HEK293 (cell line): ENCODE data around the gene IFI6.

ENCODE experiments used
- CTCF ChIP-seq: fragments of 450-650 bp; formaldehyde crosslinking; IDR thresholded peaks from 2 replicates; pipeline ENCODE4 v1.5.1; 2016; ENCODE audit warnings: missing biosample characterization, missing genetic modification characterization
- GLIS2 ChIP-seq: fragments of 450-650 bp; formaldehyde crosslinking; IDR thresholded peaks from 2 replicates; pipeline ENCODE4 v1.5.1; 2016; ENCODE audit warnings: missing biosample characterization, missing genetic modification characterization
- HOXC10 ChIP-seq: sonication (generic); formaldehyde crosslinking; IDR thresholded peaks from 2 replicates; pipeline ENCODE4 v1.8.1; 2023; ENCODE audit warnings: mild to moderate bottlenecking, missing genetic modification reagents
- KLF1 ChIP-seq: fragments of 450-650 bp; formaldehyde crosslinking; IDR thresholded peaks from 2 replicates; pipeline ENCODE4 v1.5.1; 2016; ENCODE audit warnings: missing biosample characterization, missing genetic modification characterization
- OVOL3 ChIP-seq: fragments of 450-650 bp; formaldehyde crosslinking; IDR thresholded peaks from 2 replicates; pipeline ENCODE4 v1.5.1; 2016; ENCODE audit warnings: missing biosample characterization, missing genetic modification characterization
- SCRT1 ChIP-seq: fragments of 450-650 bp; formaldehyde crosslinking; IDR thresholded peaks from 2 replicates; pipeline ENCODE4 v1.5.1; 2016; ENCODE audit warnings: missing biosample characterization, missing genetic modification characterization, borderline replicate concordance
- SP3 ChIP-seq: fragments of 450-650 bp; formaldehyde crosslinking; IDR thresholded peaks from 2 replicates; pipeline ENCODE4 v1.5.1; 2016; ENCODE audit warnings: missing biosample characterization, missing genetic modification characterization
- TRIM28 ChIP-seq: IDR thresholded peaks from 2 replicates; pipeline ENCODE4 v1.6.1; 2011; ENCODE audit warnings: low read length, control low read depth, borderline replicate concordance
- ZBTB8A ChIP-seq: fragments of 450-650 bp; formaldehyde crosslinking; IDR thresholded peaks from 2 replicates; pipeline ENCODE4 v1.5.1; 2016; ENCODE audit warnings: missing biosample characterization, missing genetic modification characterization
- ZEB2 ChIP-seq: fragments of 450-650 bp; formaldehyde crosslinking; IDR thresholded peaks from 2 replicates; pipeline ENCODE4 v1.5.1; 2016; ENCODE audit warnings: missing biosample characterization, missing genetic modification characterization
- ZFP37 ChIP-seq: fragments of 450-650 bp; formaldehyde crosslinking; IDR thresholded peaks from 2 replicates; pipeline ENCODE4 v1.5.1; 2016; ENCODE audit warnings: missing biosample characterization, missing genetic modification characterization
- ZFP69B ChIP-seq: fragments of 450-650 bp; formaldehyde crosslinking; IDR thresholded peaks from 2 replicates; pipeline ENCODE4 v1.5.1; 2016; ENCODE audit warnings: missing biosample characterization, missing genetic modification characterization
- ZNF10 ChIP-seq: fragments of 450-650 bp; formaldehyde crosslinking; IDR thresholded peaks from 2 replicates; pipeline ENCODE4 v1.5.1; 2017; ENCODE audit warnings: missing biosample characterization, missing genetic modification characterization
- ZNF112 ChIP-seq: fragments of 450-650 bp; formaldehyde crosslinking; IDR thresholded peaks from 2 replicates; pipeline ENCODE4 v1.5.0; 2017; ENCODE audit warnings: missing biosample characterization, missing genetic modification characterization
- ZNF146 ChIP-seq: fragments of 450-650 bp; formaldehyde crosslinking; IDR thresholded peaks from 2 replicates; pipeline ENCODE4 v1.5.1; 2016; ENCODE audit warnings: missing biosample characterization, missing genetic modification characterization
- ZNF155 ChIP-seq: fragments of 450-650 bp; formaldehyde crosslinking; IDR thresholded peaks from 2 replicates; pipeline ENCODE4 v1.5.1; 2016; ENCODE audit warnings: missing biosample characterization, missing genetic modification characterization
- ZNF16 ChIP-seq: fragments of 450-650 bp; formaldehyde crosslinking; IDR thresholded peaks from 2 replicates; pipeline ENCODE4 v1.5.1; 2016; ENCODE audit warnings: low read depth, missing biosample characterization, missing genetic modification characterization
- ZNF169 ChIP-seq: fragments of 450-650 bp; formaldehyde crosslinking; IDR thresholded peaks from 2 replicates; pipeline ENCODE4 v1.5.1; 2016; ENCODE audit warnings: missing biosample characterization, missing genetic modification characterization
- ZNF324 ChIP-seq: fragments of 450-650 bp; formaldehyde crosslinking; IDR thresholded peaks from 2 replicates; pipeline ENCODE4 v1.5.1; 2016; ENCODE audit warnings: missing biosample characterization, missing genetic modification characterization
- ZNF341 ChIP-seq: fragments of 450-650 bp; formaldehyde crosslinking; IDR thresholded peaks from 2 replicates; pipeline ENCODE4; 2016; ENCODE audit warnings: low read depth, missing biosample characterization, missing genetic modification characterization
- ZNF37A ChIP-seq: fragments of 450-650 bp; IDR thresholded peaks from 2 replicates; pipeline ENCODE4 v1.5.1; 2018; ENCODE audit warnings: missing biosample characterization, missing genetic modification characterization
- ZNF394 ChIP-seq: fragments of 450-650 bp; formaldehyde crosslinking; IDR thresholded peaks from 2 replicates; pipeline ENCODE4 v1.5.1; 2016; ENCODE audit warnings: missing biosample characterization, missing genetic modification characterization, mild to moderate bottlenecking, moderate library complexity, borderline replicate concordance
- ZNF398 ChIP-seq: fragments of 450-650 bp; formaldehyde crosslinking; IDR thresholded peaks from 2 replicates; pipeline ENCODE4 v1.5.1; 2017; ENCODE audit warnings: missing biosample characterization, missing genetic modification characterization
- ZNF404 ChIP-seq: fragments of 450-650 bp; formaldehyde crosslinking; IDR thresholded peaks from 2 replicates; pipeline ENCODE4 v1.5.1; 2017; ENCODE audit warnings: missing biosample characterization, missing genetic modification characterization
- ZNF423 ChIP-seq: fragments of 450-650 bp; formaldehyde crosslinking; IDR thresholded peaks from 2 replicates; pipeline ENCODE4 v1.5.1; 2016; ENCODE audit warnings: missing biosample characterization, missing genetic modification characterization
- ZNF48 ChIP-seq: fragments of 450-650 bp; formaldehyde crosslinking; IDR thresholded peaks from 2 replicates; pipeline ENCODE4 v1.5.1; 2016; ENCODE audit warnings: missing biosample characterization, missing genetic modification characterization
- ZNF510 ChIP-seq: fragments of 450-650 bp; formaldehyde crosslinking; IDR thresholded peaks from 2 replicates; pipeline ENCODE4 v1.5.1; 2018; ENCODE audit warnings: mild to moderate bottlenecking, missing genetic modification characterization, missing biosample characterization; ENCODE audit not compliant: insufficient replicate concordance
- ZNF555 ChIP-seq: fragments of 450-650 bp; formaldehyde crosslinking; conservative IDR thresholded peaks from 2 replicates; pipeline ENCODE4 v1.5.1; 2017; ENCODE audit warnings: missing biosample characterization, mild to moderate bottlenecking, missing genetic modification characterization, inconsistent platforms
- ZNF600 ChIP-seq: fragments of 450-650 bp; formaldehyde crosslinking; IDR thresholded peaks from 2 replicates; pipeline ENCODE4 v1.5.1; 2016; ENCODE audit warnings: missing biosample characterization, missing genetic modification characterization
- ZNF660 ChIP-seq: fragments of 450-650 bp; IDR thresholded peaks from 2 replicates; pipeline ENCODE4 v1.5.1; 2018; ENCODE audit warnings: missing biosample characterization, mild to moderate bottlenecking, missing genetic modification characterization
- ZNF677 ChIP-seq: fragments of 450-650 bp; IDR thresholded peaks from 2 replicates; pipeline ENCODE4 v1.5.0; 2018; ENCODE audit warnings: missing biosample characterization, mild to moderate bottlenecking, missing genetic modification characterization, moderate library complexity
- ZNF701 ChIP-seq: fragments of 450-650 bp; formaldehyde crosslinking; IDR thresholded peaks from 2 replicates; pipeline ENCODE4 v1.5.1; 2016; ENCODE audit warnings: missing biosample characterization, missing genetic modification characterization
- ZNF704 ChIP-seq: fragments of 450-650 bp; formaldehyde crosslinking; IDR thresholded peaks from 2 replicates; pipeline ENCODE4 v1.5.1; 2016; ENCODE audit warnings: missing biosample characterization, missing genetic modification characterization
- ZNF707 ChIP-seq: fragments of 450-650 bp; formaldehyde crosslinking; IDR thresholded peaks from 2 replicates; pipeline ENCODE4 v1.5.1; 2016; ENCODE audit warnings: missing biosample characterization, missing genetic modification characterization
- ZNF747 ChIP-seq: fragments of 450-650 bp; formaldehyde crosslinking; IDR thresholded peaks from 2 replicates; pipeline ENCODE4 v1.5.1; 2016; ENCODE audit warnings: missing biosample characterization, missing genetic modification characterization
- ZNF785 ChIP-seq: fragments of 450-650 bp; formaldehyde crosslinking; IDR thresholded peaks from 2 replicates; pipeline ENCODE4 v1.5.1; 2016; ENCODE audit warnings: missing biosample characterization, missing genetic modification characterization
- ZNF830 ChIP-seq: fragments of 450-650 bp; IDR thresholded peaks from 2 replicates; pipeline ENCODE4 v1.5.0; 2018; ENCODE audit warnings: missing biosample characterization, missing genetic modification characterization, low read depth, mild to moderate bottlenecking, moderate library complexity
- ZNF843 ChIP-seq: fragments of 450-650 bp; formaldehyde crosslinking; IDR thresholded peaks from 2 replicates; pipeline ENCODE4 v1.5.1; 2016; ENCODE audit warnings: missing biosample characterization, missing genetic modification characterization
- ZSCAN23 ChIP-seq: fragments of 450-650 bp; formaldehyde crosslinking; IDR thresholded peaks from 2 replicates; pipeline ENCODE4 v1.5.1; 2016; ENCODE audit warnings: missing biosample characterization, missing genetic modification characterization
- ZSCAN30 ChIP-seq: fragments of 450-650 bp; IDR thresholded peaks from 2 replicates; pipeline ENCODE4 v1.5.1; 2018; ENCODE audit warnings: missing biosample characterization, mild to moderate bottlenecking, missing genetic modification characterization, moderate library complexity

Gene IFI6

GRCh38 chr1:27671964-27672749, at the start of gene IFI6 (continued):
- TF ChIP-seq ZNF510 (no peak), SP3 (peak; percentile 68), ZNF677 (no peak), ZNF404 (tag by site-specific recombination) (no peak), HOXC10 (CRISPR knock-in tag) (no peak), ZNF423 (no peak), ZNF37A (tag by site-specific recombination) (no peak), TRIM28 (peak; percentile 97), ZNF341 (tag by site-specific recombination) (peak; percentile 42; the same call in 1 of the 2 replicates), ZNF16 (tag by site-specific recombination) (no peak), ZNF112 (tag by site-specific recombination) (no peak), ZNF169 (tag by site-specific recombination) (no peak), OVOL3 (no peak), ZNF48 (tag by site-specific recombination) (no peak), GLIS2 (tag by site-specific recombination) (no peak), KLF1 (tag by site-specific recombination) (no peak), ZNF398 (no peak; the same call in 1 of the 2 replicates), ZNF394 (tag by site-specific recombination) (no peak), ZEB2 (tag by site-specific recombination) (0 out of 2 replicates have a peak, but pooled peaks have one; percentile 41), ZNF155 (no peak), ZNF830 (no peak), ZNF704 (no peak), ZFP69B (tag by site-specific recombination) (no peak), CTCF (tag by site-specific recombination) (peak; percentile 77), ZNF324 (tag by site-specific recombination) (peak; percentile 64; the same call in 1 of the 2 replicates), ZFP37 (tag by site-specific recombination) (0 out of 2 replicates have a peak, but pooled peaks have one; percentile 51), ZNF843 (tag by site-specific recombination) (no peak), ZNF600 (tag by site-specific recombination) (peak; percentile 82), ZNF707 (tag by site-specific recombination) (no peak), ZNF660 (tag by site-specific recombination) (peak; percentile 94), ZBTB8A (tag by site-specific recombination) (peak; percentile 46; the same call in 1 of the 2 replicates), ZNF555 (tag by site-specific recombination) (no peak), ZNF146 (no peak), ZNF701 (tag by site-specific recombination) (no peak), SCRT1 (tag by site-specific recombination) (peak; percentile 73), ZNF10 (no peak), ZNF785 (tag by site-specific recombination) (no peak), ZNF747 (tag by site-specific recombination) (no peak), ZSCAN23 (tag by site-specific recombination) (no peak), ZSCAN30 (peak; percentile 100)
